HG03045 (cell line): Measurements from ENCODE around the gene ZNF451.
"Not testable (repeated sequence)": the region's sequence is repeated elsewhere in the genome, so short reads cannot be mapped to it uniquely, and the experiment has no call there.

Experiments
- ATAC-seq: cut with Tn5 transposase; IDR thresholded peaks from one replicate; pipeline ENCODE4 v1.9.1; 2021; ENCODE audit warnings: mild to moderate bottlenecking, moderate library complexity; ENCODE audit not compliant: unreplicated experiment

ZNF451 gene

DNA sequence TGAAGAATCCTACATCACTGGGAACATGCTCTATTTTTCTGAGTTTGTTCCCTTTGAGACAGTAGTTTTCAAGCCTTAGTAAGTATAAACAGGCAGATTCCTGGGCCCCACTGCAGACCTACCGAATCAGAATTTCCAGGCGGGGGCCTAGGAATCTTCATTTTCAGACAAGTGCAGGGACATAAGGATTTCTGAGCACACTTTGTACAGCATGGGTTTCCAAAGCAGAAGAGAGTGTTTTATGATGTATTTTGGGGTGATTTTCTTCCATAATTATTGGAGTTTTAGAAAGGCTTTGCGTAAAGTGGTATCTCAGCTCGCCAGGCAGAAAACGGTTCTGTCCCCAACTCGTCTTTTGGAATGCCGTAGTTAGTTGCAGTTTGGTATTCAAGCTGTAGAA, 1.4 kb downstream of the ZNF451 start:
- not testable (repeated sequence) for ATAC-seq

DNA sequence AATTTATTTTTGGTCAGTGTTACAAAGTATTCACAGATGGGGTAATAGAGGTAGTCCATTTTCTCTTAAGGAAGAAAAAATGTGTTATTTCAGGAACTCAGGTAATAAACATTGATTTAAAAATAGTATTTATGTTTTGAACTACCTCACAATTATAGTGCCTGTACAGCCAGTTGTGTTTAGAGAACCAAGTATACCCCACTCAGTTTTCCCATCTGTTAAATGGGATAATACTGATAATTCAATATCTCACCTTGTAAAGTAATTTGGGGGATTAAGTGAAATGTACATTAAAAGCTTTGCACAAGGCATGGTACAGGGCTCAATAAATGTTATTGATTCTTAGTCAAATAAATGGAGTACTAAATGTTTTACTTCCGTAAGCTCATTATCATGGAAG, 4.7 kb downstream of the ZNF451 start:
- no peak for ATAC-seq

DNA sequence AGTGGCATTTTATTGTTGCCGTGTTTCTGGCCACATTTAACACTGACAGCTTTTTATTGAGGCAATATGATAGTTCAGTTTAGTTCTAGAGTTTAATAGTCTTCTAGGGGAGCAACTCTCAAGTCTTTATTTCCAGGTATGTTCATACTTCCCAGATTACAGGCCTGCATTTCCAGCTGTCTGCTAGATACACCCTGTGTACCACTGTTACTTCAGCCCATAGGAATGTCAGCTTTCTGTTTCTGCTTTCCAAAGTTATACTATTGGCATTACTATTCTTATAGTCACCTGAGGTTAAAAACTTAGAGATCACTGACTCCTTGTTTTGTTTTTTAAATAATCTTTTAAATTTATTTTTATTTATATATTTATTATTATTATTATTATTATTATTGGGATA, 7.6 kb downstream of the ZNF451 start:
- no peak for ATAC-seq

DNA sequence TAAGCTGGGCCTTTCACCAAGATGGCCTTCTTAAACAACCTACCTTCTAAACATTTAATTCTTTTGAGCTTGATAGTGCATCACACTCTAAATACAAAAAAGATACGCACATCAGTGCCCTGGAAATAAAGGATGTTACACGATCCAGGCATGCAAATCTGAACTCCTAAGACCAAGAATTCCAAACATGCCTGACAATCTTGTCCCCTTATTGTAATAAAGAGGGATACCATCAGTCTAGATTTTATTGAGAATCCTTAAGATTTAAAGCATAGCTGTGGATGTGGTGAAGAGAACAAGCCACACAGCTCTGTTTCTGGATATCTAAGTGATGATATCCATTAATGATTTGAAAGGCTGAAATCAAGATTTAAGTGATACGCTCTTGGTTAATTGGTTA, 13.0 kb downstream of the ZNF451 start:
- ATAC-seq = no peak

- ATAC-seq = no peak
Measured at GRCh38 chr6:57104336-57104735, 14.3 kb downstream of the ZNF451 start.

GRCh38 chr6:57106990-57107389, 17.0 kb downstream of the ZNF451 start:
- ATAC-seq = no peak

- ATAC-seq = peak; percentile 85
Measured at GRCh38 chr6:57108691-57109090, 18.7 kb downstream of the ZNF451 start.

- ATAC-seq = no peak
Measured at GRCh38 chr6:57109880-57110279, 19.9 kb downstream of the ZNF451 start.

- ATAC-seq = no peak
Measured at GRCh38 chr6:57113105-57113504, 23.1 kb downstream of the ZNF451 start.

DNA sequence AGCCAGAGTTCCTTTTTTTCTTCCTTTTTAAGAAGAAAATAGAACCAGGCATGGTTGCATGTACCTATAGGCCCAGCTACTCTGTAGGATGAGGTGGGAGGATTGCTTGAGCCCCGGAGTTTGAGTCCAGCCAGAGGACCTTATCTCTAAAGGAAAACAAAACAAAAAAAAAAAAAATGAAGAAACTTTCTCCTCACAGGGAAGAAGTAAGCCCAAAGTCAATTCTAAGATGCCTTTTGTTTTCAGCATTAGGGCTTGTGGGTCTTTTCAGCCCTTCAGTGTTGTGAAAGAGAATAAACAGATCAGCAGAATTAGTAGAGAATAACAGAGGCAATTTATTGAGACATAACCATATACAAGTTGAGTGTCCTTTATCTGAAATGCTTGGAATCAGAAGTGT, 26.8 kb downstream of the ZNF451 start:
- ATAC-seq = no peak

- no peak for ATAC-seq
Measured at GRCh38 chr6:57117796-57118195, 27.8 kb downstream of the ZNF451 start.

- ATAC-seq = no peak
Measured at GRCh38 chr6:57123111-57123510, 33.1 kb downstream of the ZNF451 start.

- ATAC-seq = no peak
Measured at GRCh38 chr6:57127763-57128162, 37.8 kb downstream of the ZNF451 start.

DNA sequence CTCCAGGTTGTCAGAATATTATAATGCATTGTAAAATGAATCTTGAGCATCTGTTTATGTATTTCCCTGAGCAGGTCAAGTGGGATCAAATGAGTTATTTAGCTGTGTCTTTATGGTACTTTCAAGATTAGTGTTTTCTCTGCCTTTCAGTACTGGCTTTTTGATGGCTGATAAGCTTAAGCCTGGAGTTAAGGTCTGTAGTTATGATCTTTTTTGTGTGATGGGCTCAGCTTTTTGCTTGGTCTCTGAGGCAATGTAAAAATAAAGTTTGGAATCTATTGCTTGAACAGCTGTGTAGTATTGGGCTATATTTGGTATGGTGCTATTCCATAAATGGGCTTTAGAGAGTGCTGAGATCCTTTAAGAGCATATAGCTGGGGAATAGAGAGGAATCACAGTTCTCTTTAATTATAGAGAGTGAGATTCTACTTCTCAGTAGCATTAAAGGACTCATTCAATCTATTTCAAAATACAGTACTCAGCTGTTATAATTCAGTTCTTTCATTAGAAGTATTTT, 40.7 kb downstream of the ZNF451 start:
- no peak for ATAC-seq

- no peak for ATAC-seq
Measured at GRCh38 chr6:57134954-57135353, 45.0 kb downstream of the ZNF451 start.

GRCh38 chr6:57135885-57136284, 45.9 kb downstream of the ZNF451 start:
- no peak for ATAC-seq

DNA sequence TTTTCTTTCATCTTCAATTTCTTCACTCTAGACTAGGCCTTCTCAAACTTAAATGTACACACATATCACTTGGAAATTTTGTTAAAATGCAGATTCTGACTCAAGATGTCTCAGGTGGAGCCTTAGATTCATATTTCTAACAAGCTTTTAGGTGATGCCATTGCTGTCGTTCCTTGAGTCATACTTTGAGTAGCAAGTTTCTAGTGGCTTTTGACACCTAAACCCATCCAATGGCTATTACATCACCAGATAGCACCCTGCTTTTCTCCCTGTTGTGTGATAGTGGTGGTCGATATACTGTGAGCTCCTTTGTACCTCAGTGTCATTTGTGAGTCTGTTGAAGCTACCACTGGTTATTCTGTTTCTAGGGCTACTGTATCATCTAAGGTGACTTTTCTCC, 47.4 kb downstream of the ZNF451 start:
- no peak for ATAC-seq

DNA sequence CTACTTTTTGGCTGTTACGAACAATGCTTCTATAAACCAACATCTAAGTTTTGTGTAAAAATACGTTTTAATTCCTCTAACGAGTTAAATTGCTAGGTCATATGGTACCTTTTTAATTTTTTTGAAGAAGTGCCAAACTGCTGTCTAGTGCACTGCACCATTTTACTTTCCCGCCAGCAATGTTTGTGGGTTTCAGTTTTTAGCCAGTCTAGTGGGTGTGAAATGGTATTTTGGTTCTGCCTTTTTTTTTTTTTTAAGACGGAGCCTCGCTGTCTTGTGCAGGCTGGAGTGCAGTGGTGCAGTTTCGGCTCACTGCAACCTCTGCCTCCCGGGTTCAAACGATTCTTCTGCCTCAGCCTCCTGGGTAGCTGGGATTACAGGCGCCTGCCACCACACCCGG, 48.0 kb downstream of the ZNF451 start:
- no peak for ATAC-seq

- ATAC-seq = no peak
Measured at GRCh38 chr6:57141451-57142177, 51.6 kb downstream of the ZNF451 start.

DNA sequence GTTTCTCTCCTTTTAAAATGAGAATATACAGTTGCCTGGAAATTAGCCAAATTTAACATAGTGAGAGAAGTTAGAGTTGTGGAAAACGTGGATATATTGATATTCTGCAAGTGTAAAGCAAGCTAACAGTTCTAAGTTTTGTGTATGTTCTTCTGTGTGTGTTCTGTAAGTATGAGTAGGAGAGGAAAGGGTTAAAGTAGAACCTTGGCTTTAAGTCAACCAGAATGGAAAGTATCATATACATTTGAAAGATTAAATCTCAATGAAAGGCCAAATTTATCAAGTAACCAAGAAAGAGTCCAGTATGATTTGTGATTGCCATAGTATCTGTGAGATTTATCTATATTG, 52.2 kb downstream of the ZNF451 start:
- ATAC-seq = no peak

GRCh38 chr6:57143690-57144089, 53.7 kb downstream of the ZNF451 start:
- no peak for ATAC-seq

- ATAC-seq = no peak
Measured at GRCh38 chr6:57147401-57147800, 57.4 kb downstream of the ZNF451 start.
